GM12872 (cell line): ENCODE results near the gene HS3ST4.

Experiments
- CTCF ChIP-seq: IDR thresholded peaks from 3 replicates; pipeline ENCODE4 v1.5.1; 2011; ENCODE audit warnings: low read depth, mild to moderate bottlenecking, low read length, moderate library complexity; ENCODE audit not compliant: insufficient read depth

The HS3ST4 gene

GRCh38 chr16:26139091-26139490 lies 447.3 kb downstream of the HS3ST4 start:
- TF ChIP-seq CTCF = no peak

- TF ChIP-seq CTCF = no peak
Observed at GRCh38 chr16:26139884-26140283, 448.1 kb downstream of the HS3ST4 start.

- no peak for TF ChIP-seq CTCF
Observed at GRCh38 chr16:26149364-26150190, 457.8 kb downstream of the HS3ST4 start.

GRCh38 chr16:26155221-26155620 lies 463.5 kb downstream of the HS3ST4 start:
- TF ChIP-seq CTCF = no peak

- TF ChIP-seq CTCF = no peak
Observed at GRCh38 chr16:26157319-26157718, 465.6 kb downstream of the HS3ST4 start.

GRCh38 chr16:26158142-26158759 lies 466.5 kb downstream of the HS3ST4 start:
- no peak for TF ChIP-seq CTCF

GRCh38 chr16:26161461-26162180 lies 469.9 kb downstream of the HS3ST4 start:
- no peak for TF ChIP-seq CTCF
